ENCODE measurements around the gene FGF14.

DNA sequence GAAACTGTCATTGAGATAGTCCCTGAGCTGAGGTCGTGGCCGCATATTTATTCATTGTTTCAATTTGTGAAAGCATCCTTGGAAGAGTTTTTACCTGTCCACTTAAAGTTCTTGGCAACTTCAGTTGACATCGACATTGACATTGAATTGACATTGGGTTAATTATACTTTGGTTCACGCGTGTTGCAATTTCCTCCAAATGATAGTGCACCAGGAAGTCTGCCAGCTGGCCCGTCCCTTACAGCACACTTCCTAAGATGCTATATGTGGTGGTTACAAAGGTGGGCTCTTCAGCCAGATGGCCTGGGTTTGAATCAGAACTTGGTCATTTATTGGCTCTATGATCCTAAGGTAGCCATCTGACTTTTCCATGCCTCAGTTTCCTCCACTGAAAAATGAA lies 176.0 kb downstream of the FGF14 start:
- TF ChIP-seq, protein P1, sequence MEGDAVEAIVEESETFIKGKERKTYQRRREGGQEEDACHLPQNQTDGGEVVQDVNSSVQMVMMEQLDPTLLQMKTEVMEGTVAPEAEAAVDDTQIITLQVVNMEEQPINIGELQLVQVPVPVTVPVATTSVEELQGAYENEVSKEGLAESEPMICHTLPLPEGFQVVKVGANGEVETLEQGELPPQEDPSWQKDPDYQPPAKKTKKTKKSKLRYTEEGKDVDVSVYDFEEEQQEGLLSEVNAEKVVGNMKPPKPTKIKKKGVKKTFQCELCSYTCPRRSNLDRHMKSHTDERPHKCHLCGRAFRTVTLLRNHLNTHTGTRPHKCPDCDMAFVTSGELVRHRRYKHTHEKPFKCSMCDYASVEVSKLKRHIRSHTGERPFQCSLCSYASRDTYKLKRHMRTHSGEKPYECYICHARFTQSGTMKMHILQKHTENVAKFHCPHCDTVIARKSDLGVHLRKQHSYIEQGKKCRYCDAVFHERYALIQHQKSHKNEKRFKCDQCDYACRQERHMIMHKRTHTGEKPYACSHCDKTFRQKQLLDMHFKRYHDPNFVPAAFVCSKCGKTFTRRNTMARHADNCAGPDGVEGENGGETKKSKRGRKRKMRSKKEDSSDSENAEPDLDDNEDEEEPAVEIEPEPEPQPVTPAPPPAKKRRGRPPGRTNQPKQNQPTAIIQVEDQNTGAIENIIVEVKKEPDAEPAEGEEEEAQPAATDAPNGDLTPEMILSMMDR (IDR thresholded peaks at IDR 0.05) = no peak
- no peak for TF ChIP-seq POLR2A (IDR thresholded peaks at IDR 0.05)
